Dermis blood vessel endothelial cell (primary cell): ENCODE data around the gene GNPTG. TPM values are rescaled to one million over a fixed set of nuclear protein-coding genes. Genes with fewer than 3 reads are reported as not detected.

Experiments
- DNase-seq: peaks from one replicate; pipeline ENCODE4 v3.0.0; 2010
- total RNA-seq: library from RNA; depleted of rRNA; stranded (reverse); fragments of >200 nt; gene quantifications from 2 replicates; pipeline ENCODE4 v1.2.3, GENCODE V29; 2014

GNPTG gene
- total RNA-seq, 1 donor from 2014 or later: 49.9 TPM

DNA sequence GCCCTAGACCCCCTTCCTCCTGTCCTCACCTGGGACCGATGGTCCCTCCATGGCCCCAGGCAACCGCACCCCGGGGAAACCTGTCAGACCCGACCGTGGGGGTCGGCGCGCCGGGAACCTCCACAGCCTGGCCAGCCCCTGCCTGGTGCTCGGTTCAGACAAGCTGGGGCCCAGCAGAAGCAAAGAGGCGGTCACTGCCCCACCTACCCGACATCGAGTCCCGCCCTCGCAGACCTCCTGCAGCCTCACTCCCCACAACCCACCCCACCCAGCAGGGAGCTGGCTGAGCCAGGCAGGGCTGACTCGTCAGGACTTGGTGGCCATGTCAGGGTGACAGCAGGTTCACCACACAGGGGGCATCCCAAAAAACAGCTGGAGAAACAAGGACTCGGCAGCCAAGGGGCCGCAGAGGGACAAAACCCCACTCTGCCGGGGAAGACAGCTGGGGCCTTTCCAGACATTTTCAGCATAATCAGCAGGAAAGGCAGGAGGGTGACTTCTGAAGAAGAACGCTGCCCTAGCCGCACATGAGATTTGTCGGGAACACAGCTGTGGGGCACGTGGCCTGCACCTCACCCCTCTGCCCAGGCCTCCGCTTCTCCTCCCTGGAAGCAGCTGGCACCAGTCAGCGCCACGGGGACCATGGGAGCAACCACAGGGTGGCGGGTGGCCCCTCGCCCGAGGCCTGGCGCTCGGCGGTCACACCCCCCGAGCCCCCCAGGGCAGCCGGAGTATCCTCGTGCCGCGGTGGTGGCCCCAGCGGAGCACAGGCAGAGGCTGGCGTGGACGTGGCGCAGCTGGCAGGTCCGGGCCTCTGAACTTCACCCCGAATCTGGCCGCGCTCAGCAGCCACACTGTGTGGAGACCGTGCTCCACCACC lies 22.9 kb downstream of the GNPTG start:
- DNase-seq: no peak

DNA sequence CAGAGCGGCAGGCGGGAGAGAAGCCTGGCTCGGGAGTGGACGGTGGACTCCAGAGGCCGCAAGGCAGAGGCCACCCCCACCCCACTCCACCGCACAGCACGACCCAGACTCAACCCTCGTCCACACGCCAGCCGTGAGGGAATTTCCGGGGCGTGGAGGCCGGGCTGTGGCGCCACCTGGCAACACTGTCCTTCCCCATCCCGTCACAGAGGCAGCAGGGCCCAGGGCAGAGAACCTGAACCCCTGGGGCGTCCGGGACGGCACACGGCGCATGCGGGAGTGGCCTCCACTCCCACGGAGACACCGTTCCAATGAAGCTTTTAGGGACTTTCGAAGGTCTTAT lies 23.5 kb downstream of the GNPTG start:
- no peak for DNase-seq

DNA sequence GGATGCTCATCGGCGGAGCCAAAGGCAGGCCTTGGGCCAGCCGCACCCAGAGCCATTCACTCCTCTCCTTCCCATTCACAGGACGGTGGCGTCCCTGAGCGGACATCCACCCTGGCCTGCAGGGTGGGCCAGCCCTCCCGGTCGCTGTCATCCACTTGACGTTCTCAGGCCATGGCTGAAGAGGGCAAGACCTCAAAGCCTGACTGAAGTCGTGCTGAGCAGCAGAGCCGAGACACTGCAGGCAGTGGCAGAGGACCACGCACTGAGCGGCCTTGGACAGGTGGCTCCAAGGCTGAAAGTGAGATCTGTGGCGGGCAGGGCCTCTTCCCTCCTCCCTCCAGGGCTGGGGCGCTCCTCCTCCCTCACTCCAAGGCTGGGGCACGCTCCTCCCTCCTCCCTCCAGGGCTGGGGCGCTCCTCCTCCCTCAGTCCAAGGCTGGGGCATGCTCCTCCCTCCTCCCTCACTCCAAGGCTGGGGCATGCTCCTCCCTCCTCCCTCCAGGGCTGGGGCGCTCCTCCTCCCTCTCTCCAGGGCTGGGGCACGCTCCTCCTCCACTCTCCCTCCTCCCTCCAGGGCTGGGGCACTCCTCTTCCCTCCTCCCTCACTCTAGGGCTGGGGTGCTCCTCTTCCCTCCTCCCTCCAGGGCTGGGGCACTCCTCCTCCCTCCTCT lies 24.1 kb downstream of the GNPTG start:
- no peak for DNase-seq

GRCh38 chr16:1377406-1378010 lies 25.8 kb downstream of the GNPTG start:
- no peak for DNase-seq

- DNase-seq: no peak
These were observed 26.5 kb downstream of the GNPTG start for GRCh38 chr16:1378087-1378803.

GRCh38 chr16:1378804-1379303 lies 27.1 kb downstream of the GNPTG start:
- DNase-seq: peak; percentile 76

DNA sequence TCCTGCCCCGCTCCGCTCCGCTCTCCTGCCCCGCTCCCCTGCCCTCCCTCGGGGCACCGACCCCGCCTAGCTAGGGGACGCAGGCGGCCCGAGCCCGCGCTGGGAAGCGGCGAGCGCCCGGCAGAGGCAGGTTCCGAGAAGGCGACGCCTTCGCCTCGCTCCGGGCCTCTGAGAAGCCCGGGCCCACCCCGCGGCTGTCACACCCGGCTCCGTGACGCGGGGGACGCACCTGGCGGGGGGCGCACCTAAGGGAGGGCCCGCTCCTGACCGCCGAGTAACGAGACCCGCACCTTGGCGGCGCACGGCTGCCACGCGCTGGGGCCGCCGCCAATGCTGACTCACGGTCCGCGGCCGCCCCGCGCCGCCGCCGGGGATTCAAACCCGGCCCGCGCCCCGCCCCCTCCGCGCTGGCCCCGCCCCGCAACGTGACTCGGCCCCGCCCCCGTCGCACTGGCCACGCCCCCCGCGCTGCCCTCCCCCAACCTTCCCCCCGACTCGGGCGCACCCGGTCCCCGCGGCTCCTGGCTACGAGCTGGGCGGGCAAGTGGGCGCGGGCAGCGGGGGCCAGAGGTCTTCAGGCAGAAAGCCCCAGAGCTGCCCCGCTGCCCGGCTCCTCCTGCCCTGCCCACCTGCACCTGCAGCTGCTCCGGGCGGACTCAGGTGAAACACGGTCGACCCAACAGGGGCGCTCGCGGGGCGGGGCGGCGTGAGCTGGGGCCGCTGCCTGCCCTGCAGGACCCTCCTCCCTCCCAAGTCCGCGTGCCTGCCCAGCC lies 27.8 kb downstream of the GNPTG start:
- peak; percentile 75 for DNase-seq

GRCh38 chr16:1380195-1380594 lies 28.5 kb downstream of the GNPTG start:
- no peak for DNase-seq

GRCh38 chr16:1381612-1382406 lies 30.1 kb downstream of the GNPTG start:
- DNase-seq: no peak

DNA sequence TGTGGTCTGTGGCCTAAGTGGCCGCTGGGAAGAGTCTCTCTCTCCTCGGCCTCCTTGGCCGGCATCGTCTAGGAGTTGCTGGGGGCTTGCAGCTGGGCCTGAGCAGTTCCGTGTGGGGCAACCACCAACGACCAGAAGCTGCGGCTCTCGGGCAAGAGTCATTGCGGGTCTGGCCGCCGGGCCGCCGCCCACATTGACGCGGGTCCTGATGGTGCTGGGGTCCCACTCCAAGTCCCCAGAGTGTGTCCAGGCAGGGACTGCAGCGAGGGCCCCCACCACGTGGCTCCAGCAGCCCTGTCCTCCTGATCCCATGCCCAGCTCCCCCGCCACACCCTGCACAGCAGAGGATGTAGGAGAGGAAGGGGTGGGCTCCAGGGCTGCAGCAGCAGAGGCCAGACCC lies 31.8 kb downstream of the GNPTG start:
- no peak for DNase-seq

GRCh38 chr16:1385232-1385631 lies 33.5 kb downstream of the GNPTG start:
- no peak for DNase-seq

GRCh38 chr16:1387331-1387730 lies 35.6 kb downstream of the GNPTG start:
- DNase-seq: no peak

DNA sequence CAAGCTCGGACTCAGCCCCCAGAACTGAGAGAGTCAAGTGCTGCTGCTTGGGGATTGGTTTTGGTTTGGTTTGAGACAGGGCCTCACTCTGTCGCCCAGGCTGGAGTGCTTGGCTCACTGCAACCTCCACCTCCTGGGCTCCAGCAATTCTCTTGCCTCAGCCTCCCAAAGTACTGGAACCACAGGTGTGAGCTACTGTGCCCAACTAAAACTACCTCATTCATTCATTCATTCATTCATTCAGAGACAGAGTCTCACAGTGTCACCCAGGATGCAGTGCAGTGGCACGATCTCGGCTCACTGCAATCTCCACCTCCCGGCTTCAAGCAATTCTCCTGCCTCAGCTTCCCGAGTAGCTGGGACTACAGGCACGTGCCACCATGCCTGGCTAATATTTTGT lies 38.0 kb downstream of the GNPTG start:
- DNase-seq: no peak

GRCh38 chr16:1390239-1390779 lies 38.6 kb downstream of the GNPTG start:
- DNase-seq: no peak

- no peak for DNase-seq
These were observed 41.1 kb downstream of the GNPTG start for GRCh38 chr16:1392826-1393225.

DNA sequence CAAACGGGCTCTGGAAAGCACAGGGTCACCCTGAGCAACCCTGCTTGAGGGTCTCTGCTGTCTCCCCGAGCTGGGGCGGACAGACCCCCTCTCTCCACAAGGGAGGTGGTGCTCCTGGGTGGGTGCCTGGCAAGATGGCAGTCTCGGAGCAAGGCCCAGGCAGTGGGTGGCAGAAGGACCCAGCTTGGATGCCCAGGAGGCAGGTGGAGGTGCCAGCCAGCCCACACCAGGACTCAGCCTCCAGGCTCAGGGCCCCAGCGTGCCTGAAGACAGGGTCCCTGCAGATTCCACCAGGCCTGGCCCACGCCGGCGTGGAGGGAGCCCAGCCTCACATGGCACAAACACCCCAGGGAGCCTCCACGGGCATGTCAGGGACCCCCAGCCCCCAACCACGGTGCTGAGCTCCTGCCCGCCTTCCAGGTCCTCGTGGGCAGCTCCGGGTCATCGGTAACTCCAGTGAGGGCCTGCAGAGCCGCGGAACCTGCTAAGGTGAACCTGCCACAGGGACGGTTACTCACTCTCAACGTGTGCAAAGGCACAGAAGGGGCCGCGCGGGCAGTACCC lies 42.0 kb downstream of the GNPTG start:
- DNase-seq: no peak

GRCh38 chr16:1394367-1394951 lies 42.7 kb downstream of the GNPTG start:
- no peak for DNase-seq

GRCh38 chr16:1395444-1396031 lies 43.8 kb downstream of the GNPTG start:
- no peak for DNase-seq

DNA sequence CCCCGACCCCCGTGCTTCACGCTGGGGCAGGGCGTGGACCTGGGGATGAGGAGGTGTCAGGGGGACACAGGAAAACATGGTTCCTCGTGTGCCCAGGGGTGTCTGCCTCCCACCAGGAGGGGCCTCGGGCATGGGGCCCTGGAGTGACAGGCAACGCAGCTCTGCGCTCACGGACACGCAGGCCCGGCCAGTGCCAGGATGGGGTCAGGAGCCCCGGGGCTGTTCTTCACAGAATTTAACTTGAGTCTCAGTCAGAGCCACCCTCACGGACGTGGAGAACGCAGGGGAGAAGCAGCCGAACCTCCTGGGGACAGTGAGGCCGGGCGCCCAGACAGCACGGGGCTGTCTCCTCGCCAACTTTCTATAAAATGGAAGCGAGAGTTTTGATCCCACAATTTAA lies 46.0 kb downstream of the GNPTG start:
- no peak for DNase-seq

- no peak for DNase-seq
These were observed 46.6 kb downstream of the GNPTG start for GRCh38 chr16:1398351-1398750.
